Right lung (tissue), 5 donors: ENCODE results near the gene TAPT1. TPM values are rescaled to one million over a fixed set of nuclear protein-coding genes. Genes with fewer than 3 reads are reported as not detected.

Source experiments
- DNase-seq, 2 donors: peaks; one replicate each; pipeline ENCODE4 v3.0.0-alpha.2; 2013
- polyA plus RNA-seq, 5 donors: library from polyadenylated mRNA; unstranded; fragments of 120-200 nt; gene quantifications; one replicate each; pipeline versions ENCODE4 v1.2.1 to v1.2.3, GENCODE V29; 2013; ENCODE audit warnings: inconsistent platforms in 1 of 5, low replicate concordance in 1 of 5; ENCODE audit not compliant: insufficient read length in 5 of 5, insufficient read depth in 1 of 5

TAPT1 gene
- polyA plus RNA-seq, 5 donors: 37.2 to 60.3 (median 54.7) TPM

DNA sequence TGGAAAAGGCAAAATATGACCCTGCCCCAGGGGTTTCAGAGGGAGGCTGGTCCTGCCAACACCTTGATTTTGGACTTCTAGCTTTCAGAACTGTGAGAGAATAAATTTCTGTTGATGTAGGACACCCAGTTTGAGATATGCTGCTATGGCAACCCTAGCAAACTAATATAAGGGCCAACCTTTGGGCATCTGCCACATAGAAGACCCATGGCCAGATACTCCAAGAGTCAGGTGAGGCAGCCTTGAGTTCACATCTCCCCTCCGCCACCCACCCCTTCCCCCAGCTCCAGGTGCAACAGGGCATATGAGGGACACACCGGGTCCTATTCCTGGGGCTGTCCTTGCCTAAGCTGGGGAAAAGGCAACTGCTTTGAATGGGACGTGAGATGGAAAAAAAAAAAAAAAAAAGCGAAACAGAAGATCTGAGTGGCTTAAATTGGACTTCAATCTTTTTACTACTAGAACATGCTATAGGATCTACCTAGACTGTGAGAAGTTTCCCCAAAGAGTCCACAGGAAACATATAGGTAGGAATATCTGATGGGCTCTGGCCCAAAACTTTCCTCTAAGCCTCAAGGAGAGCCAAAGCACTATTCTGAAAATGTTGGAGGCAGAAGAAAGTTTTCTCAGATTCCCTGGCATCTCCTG is 85.9 kb downstream of the TAPT1 start:
- no peak for DNase-seq

DNA sequence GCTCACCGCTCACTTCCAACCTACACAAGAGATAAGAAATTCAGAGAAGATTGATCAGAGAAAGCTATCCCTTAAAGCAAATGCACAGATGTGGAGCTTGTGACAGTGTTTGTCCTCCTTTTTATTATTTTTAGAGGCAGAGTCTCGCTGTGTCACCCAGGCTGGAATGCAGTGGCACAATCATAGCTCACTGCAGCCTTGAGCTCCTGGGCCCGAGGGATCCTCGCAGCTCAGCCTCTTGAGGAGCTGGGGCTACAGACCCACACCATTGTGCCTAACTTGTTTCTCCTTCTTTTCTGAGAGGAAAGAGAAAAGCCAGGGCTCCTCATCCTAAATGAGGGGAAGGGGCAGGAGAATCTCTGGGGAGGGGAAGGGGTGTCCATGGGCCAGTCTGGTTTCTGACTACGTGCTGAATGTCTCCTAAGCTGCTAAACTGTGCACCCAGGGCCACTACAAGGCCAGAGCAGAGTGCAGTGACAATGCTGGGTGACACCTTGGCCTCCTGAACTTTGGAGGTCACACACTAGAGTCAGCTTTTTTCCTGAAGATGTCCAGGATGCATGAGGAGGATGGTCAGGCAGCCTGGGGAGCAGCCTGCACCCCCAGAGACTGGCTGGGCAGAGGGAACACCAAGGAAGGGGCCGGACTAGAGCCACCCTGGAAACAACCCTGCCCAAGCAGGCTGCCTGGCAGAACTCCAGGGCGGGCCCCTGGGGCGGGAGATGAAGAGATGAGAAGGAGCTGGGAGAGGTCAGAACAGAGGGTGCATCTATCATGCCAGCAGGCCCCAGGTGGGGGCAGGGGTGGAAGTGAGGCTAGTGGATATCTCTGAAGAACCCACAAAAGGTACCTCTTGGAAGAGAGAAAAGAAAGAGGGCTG is 87.0 kb downstream of the TAPT1 start:
- DNase-seq: no peak

DNA sequence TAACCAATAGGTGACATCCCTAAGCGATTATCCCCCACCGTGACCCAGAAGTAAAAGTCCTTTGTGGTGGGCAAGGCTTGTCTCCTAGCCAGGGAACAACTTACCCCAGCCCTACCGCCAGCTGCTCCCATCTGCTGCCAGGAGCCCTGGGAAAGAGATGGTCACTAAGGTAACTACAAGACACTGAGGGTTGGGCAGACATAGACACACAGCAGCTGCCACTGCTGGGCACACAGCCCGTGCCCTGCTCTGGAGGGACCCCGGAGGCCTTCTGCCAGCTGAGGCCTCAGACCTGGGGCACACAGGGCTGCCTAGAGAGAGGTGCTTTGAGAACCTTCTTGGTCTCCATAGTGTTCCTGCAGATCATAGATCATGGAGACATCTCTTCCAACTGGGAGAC is 89.4 kb downstream of the TAPT1 start:
- no peak for DNase-seq

DNA sequence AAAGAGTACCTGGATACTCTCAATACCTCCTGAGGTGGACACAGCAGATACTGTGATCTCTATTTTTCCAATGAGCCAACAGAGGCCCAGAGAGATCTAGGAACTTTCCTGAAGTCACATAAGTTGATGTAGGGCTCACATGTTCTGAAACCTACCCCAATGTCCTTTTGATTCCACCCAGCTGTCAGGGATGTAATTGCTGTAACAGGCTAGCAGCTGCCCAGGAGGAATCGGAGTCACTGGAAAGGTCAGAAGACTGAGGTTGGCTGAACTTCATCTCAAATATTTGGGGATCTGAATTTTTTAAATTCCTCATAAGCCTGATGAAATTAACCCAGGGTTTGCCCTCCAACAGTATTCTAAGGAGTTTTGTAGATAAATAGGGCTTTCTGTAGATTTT is 90.0 kb downstream of the TAPT1 start:
- no peak for DNase-seq

DNA sequence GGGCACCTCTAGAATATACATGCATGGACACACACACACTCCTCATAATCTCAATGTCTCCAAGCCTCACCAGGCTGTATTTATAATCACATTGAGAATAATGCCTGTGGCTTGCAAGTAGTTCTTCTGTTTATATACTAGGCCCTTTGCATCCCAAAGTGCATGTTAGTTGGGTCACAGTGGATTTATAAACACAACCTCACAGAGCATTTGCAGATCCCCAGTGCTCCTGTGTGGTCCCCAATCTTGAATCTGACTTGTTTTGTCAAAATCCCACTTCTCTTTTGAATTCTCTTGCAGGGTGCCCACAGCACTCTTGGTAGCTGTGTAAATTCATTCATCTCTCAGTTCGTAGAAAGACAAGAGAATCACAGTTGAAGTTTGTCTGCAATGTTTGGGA is 92.9 kb downstream of the TAPT1 start:
- no peak for DNase-seq

DNA sequence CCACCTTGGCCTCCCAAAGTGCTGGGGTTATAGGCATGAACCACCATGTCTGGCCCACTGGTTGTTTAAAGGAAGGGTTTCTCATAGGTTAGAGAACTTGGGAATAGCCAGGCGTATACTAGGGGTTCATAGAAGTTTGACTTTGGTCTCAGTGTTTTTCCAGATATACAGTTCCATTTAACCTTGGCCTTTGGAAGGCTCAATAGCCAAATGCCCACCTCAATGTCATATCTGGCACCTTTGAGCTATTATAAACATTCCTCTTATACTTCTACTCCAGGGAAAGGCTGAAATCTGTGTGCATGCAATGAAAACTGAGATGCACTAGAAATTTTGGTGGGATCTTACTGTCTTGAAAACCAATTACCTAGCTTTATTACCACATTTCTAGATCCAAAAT is 95.0 kb downstream of the TAPT1 start:
- DNase-seq: no peak

DNA sequence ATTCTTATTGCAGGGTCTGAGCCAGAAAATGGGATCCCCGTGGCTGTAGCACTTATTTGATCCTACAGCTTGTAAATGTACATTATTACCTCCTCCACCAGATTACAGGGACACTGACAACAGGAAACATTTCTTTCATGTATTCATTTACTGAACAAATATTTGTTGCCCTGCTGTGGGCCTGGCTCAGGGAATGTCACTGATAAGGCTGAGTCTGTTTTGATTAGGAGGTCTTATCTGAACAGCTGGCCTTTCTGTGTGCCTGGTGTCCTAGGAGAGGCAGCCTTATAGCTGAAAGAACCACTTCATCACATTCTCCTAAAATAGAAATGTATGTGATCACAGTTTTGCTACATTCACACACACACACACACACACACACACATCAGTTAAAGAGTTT is 96.9 kb downstream of the TAPT1 start:
- no peak for DNase-seq

DNA sequence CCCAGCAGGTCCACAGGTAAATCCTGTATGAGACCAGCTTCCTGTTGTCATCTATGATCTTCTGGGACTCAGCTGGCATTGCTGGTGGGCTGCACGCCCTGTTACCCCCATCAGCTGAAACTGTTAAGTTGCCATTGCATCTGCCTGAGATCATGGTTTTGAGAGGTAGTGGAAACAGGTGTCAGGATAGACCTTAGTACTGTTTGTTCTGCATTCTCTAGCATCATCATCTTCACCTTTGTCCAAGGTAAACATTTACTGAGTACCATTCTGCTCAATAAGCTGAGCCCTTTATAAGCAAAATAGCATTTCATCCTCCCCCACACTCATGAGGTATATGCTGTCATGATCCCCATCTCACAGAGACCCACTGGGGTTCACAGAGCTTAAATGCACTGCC is 99.6 kb downstream of the TAPT1 start:
- DNase-seq: no peak

DNA sequence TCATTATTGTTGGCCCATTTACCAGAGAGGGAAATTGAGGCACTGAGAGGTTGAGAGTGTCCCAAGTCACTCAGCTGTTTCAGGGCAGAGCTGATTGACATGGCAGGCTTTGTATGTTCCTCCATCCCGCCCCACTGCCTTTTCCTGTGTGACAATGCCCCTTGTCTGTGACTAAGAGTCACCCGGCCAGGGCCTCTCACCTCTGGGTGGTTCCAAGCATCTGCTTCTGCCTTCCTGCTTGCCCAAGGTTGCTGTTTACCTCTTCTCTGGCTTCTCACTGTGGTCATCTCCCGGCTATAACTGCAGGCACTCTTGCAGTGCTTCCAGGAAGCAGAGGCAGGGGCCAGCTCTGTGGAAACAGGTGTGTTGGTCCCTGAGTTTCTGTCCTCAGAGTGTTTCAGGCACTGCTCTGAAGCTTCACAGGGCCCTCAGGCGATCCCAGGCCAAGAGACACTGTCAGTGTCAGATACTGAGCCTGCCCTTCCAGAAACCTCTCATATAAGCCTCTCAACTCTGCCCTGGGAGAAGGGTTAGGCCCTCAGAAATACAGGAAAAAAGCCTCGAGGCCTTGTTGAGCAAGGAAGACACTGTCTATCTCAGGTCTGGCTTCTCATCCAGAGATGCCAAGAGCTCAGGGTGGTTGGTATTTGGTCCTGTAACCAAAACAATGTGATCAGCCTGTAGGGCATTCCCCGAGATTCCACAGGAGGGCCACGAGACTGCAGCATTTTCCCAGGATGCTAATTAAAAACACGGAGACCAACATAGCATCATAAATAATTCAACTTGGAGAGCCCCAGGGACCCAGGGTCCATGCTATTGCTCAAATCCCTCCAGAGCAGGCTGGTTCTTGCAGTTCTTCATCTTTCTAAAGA is 100.5 kb downstream of the TAPT1 start:
- no peak for DNase-seq

DNA sequence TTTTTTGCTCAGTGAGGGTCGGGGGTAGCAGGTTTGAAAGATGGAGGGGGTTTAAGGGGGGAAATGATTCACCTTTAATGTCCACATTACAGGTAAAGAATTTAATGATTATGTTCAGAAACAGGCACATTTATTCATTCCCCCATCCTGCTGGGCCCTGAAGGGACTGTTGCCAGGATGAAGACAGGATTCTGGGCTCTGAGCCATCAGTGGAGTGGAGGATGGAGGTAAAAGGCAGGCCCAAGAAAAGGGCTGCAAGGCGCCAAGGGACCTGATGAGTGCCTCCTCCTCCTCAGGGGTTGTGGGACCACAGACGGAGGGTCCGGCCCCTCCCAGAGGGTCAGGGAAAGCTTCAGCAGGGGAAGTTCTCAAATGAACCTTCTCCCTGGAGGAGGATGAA is 102.0 kb downstream of the TAPT1 start:
- no peak for DNase-seq

DNA sequence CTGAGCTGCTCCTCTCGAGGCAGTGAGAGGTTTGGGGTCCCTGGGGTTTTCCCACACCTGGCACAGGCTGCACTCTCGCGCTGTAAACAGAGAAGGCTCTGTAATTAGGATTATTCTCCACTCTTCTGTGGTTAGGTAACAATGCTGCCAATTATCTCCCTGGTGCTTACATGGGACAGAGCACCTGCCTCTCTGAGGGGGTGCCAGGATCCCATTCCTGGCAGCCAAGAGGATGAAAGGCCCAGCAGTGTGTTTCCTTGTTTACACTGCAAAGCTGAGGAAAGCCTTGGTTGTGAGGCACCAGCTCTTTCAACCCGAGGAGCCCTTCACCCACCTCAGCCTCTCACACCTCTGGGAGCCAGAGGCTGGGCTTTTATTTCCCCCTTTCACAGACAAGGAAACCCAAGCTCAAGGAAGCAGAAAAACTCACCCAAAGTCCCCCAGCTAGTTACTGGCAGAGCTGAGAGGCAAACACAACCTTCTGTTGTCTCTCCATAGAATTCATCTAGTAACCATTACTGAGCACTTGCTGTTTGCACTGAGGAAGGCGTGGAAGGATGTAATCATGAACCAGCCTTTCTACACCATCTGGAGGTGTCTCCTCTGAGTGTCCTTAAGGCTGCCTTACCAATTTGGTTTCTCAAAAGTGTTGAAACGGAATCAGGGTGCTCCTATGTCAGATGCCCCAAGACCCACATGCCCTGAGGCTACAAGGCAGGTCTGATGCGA is 102.8 kb downstream of the TAPT1 start:
- DNase-seq: no peak

DNA sequence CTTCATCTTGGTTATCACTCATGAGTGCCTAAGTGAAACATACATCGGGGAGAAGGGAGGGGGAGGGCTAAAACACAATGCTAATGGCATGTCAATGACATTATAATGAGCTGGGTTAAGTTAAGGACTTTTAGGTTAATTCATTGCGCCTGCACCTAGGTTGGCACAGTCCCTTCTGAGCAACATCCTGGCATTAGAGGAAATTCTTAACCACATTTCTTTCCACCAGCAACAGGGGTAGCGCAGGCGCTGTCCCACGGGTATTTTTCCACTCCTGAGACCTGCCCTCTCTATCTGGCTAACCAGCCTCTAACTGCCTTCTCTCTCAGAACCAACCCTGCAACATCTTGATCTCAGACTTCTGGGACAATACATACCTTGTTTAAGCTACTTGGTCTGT is 103.5 kb downstream of the TAPT1 start:
- DNase-seq: no peak

DNA sequence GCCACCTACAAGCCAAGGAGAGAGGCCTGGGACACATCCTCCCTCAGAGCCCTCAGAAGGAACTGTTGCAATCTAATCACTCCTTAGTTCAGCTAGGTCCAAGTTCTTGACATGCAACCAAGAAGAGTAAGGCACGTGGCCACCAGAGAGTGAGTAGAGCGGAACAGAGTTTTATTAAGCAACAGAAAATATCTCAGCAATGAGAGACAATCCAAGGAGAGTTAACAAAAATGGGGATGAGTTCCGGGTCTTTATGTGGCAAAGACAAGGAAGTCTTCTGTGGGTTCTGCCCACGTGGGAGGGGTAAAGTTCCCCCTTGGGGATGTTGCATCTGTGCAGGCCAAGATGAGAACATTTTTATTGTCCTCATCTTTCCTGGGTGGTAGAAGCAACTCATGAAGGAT is 104.0 kb downstream of the TAPT1 start:
- no peak for DNase-seq

DNA sequence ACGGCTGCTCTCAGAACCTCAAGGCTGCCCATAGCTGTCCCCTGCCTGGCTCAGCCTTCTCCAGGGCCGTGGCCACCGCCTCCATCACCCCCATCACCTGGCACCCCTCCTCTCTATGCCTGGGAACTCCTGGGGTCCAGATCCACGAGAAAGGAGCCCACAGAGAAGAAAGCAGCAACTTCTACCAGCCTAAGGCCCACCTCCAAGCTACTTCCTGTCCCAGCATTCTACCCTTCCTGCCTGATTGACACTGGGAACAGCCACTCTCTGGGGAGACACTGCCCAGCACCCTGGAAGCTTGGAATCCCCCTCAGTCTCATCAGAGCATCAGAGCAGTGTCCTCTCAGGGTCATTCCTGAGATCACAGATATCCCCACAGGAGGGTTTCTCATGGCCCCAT is 105.6 kb downstream of the TAPT1 start:
- DNase-seq: no peak

DNA sequence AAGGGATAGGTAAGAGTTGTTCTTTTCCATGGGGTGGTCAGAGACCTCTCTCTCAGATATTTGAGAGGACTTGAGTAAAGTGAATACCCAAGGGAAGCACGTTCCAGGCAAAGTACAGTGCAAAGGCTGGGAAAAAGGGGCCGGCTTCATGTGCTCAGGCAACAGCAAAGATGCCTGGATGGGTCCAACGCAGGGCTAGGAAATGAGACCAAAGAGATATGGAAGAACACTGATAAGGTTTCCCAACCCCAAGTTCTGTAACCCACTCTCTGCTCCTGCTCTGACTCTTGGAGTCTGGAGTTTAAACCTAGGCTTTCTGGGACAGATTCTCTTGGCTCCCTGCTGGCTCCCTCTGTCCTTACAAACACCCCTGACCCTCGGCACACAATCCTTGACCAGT is 106.3 kb downstream of the TAPT1 start:
- DNase-seq: no peak

DNA sequence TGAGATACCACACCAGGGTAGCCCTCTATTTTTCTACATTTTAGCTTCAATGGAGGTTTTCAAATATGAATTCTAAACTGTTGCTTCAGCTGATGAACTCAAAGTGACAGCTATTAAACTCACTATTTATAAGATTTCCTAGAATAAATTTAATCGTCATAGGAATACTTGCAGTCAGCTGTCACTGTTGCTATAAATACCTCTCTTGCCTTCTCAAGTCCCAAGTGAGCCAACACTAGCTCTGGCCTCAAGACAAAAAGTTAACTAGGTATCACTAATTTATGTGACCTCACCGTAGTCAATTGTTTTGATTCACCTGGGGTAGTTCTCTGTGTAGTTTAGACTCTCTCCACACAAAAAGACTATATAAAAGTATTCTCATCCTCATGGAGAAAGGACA is 108.2 kb downstream of the TAPT1 start:
- no peak for DNase-seq

DNA sequence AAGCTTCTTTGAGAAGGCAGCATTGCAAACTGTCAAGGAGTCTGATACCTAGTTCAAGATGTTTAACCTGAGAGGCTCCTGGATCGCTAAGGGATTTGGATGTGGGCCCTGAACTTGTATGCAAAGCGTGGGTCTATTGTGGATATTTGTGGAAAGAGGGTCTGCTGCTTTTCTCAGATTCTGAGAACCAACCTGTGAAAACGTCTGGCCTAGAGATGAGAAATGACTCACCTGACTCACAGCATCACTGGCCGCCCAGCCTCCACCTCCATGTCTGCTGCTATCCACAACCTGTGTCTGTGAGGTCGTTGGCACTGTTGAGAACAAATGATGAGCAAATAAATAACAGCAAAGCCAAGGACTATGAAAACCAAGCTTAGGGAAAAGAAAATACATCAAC is 109.1 kb downstream of the TAPT1 start:
- no peak for DNase-seq

DNA sequence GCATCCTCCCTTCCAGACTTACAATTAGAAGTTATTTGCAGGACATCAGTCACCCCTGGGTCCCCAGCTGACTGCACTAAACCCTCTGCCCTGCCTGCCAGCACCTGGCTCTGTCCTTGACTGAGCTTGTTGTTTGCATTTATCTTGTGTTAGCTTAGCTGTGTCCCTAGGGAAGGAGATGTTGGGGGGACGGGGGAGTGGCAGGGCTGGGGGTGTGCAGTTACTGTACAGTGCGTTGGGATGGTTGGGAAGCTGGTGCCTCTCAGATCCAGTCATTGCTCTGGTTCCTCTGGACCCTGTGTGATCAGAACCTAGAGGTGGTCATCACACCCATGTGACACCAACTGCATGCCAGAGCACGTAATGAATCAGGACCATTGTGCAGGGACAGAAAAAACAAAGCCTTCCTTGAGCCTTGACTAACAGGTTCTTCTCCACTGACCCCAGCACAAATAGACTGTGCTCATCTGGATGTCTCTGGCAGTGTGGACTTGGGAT is 109.7 kb downstream of the TAPT1 start:
- DNase-seq: no peak

DNA sequence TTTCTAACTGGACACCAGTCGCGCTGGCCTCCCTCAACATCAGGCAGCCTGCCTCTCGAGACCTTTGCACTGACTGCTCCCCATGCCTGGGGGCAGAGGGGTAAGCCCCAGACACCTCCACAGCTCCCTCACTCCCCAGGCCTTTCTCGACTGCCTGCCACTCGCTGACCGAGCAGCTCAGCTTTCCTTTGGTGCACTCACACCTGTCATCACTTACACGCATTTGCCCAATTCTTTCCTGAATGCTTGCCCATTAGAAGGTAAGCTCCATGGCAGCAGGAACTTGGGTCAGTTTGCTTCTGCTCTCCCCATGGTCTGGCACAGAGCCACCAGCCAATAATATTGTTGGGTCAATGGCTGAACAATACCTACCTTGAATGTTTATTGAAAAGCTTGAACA is 110.3 kb downstream of the TAPT1 start:
- DNase-seq: no peak

DNA sequence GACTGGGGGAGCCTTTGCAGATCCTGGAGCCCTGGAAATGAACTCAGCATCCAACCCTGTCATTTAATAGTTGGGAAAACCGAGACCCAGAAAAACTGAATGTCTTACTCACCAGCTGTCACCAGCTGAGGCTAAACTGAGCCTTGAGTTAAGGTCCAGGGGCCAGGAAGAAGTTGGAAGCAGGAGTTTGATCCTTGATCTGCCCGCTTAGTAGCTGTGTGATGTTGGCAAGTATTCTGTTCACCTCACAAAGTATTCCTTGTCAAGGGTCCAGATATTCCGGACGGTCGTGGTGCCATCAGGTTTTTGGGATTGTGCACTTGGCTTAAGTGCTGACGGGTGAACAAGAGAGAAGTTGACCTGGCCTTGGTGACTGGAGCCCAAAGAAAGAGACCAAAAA is 111.7 kb downstream of the TAPT1 start:
- DNase-seq: no peak

DNA sequence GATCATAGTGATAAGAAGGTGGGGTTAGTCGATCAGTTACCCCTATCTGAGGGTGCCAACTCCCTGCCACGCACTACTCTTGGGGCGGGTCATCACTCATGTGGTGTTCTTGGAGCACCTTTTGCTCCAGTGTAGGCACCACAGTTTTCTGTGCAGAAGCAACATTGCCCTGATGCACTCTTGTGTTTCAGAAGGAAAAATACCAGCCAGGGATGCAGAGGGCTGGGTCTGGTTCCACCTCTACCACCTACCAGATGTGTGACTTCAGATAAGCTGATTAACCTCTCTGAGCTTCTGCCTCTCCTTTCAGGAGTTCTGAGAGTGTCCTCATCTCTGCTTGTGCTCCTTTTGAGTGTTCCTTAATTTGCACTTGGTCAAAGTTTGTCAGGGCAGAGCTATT is 112.5 kb downstream of the TAPT1 start:
- no peak for DNase-seq

DNA sequence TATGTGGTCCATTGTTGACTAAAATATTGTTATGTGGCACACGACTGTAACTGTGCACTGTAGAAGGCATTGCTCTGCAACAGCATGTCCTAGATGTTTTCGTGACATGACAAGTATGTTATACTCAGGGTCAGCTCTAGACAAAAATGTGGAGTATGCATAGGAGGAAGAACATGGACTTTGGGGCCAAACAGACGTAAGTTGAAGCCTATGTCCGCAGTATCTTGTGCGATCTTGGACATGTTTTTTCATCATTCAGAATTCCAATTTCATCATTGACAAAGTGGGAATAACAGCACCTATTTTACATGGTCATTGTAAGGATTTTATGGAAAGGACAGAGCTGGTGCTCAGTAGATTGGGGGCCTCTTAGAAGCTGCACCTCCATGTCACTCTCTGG is 114.7 kb downstream of the TAPT1 start:
- DNase-seq: no peak
